ENCODE data around the gene CACNA2D3.

CACNA2D3 gene

GRCh38 chr3:54177816-54178215 is 55.5 kb downstream of the CACNA2D3 start:
- Histone ChIP-seq H3K9ac (ENCODE audit: low read length) (no peak overlapping the region), H3K9me3 (ENCODE audit: control insufficient read depth, low read depth, low read length) (no peaks in the 10 kb centered on the region), H3K27me3 (ENCODE audit: control insufficient read depth, insufficient read depth, low read length) (no peaks in the 10 kb centered on the region), H3K27ac (ENCODE audit: low read length) (no peak overlapping the region), H3K36me3 (ENCODE audit: control insufficient read depth, low read depth, low read length) (no peaks in the 10 kb centered on the region), H3K4me3 (ENCODE audit: low read length) (no peak overlapping the region), H3K4me1 (ENCODE audit: control insufficient read depth, low read depth, low read length) (no peaks in the 10 kb centered on the region)

- Histone ChIP-seq H3K27ac (ENCODE audit: low read length) (no peak overlapping the region), H3K36me3 (ENCODE audit: control insufficient read depth, low read depth, low read length) (no peaks in the 10 kb centered on the region), H3K9ac (ENCODE audit: low read length) (no peak overlapping the region), H3K27me3 (ENCODE audit: control insufficient read depth, insufficient read depth, low read length) (no peaks in the 10 kb centered on the region), H3K4me1 (ENCODE audit: control insufficient read depth, low read depth, low read length) (no peaks in the 10 kb centered on the region), H3K9me3 (ENCODE audit: control insufficient read depth, low read depth, low read length) (no peaks in the 10 kb centered on the region), H3K4me3 (ENCODE audit: low read length) (no peak overlapping the region)
These were observed 56.0 kb downstream of the CACNA2D3 start for GRCh38 chr3:54178376-54178775.

- Histone ChIP-seq H3K27me3 (ENCODE audit: control insufficient read depth, insufficient read depth, low read length) (no peaks in the 10 kb centered on the region), H3K36me3 (ENCODE audit: control insufficient read depth, low read depth, low read length) (no peaks in the 10 kb centered on the region), H3K9ac (ENCODE audit: low read length) (no peak overlapping the region), H3K4me1 (ENCODE audit: control insufficient read depth, low read depth, low read length) (no peaks in the 10 kb centered on the region), H3K27ac (ENCODE audit: low read length) (no peak overlapping the region), H3K9me3 (ENCODE audit: control insufficient read depth, low read depth, low read length) (no peaks in the 10 kb centered on the region), H3K4me3 (ENCODE audit: low read length) (no peak overlapping the region)
These were observed 58.6 kb downstream of the CACNA2D3 start for GRCh38 chr3:54180921-54181320.

- H3K36me3 ChIP-seq (ENCODE audit: control insufficient read depth, low read depth, low read length) = no peaks in the 10 kb centered on the region
- H3K4me3 ChIP-seq (ENCODE audit: low read length) = no peak overlapping the region
- no peak overlapping the region for H3K27ac ChIP-seq (ENCODE audit: low read length)
- H3K9ac ChIP-seq (ENCODE audit: low read length) = no peak overlapping the region
- no peaks in the 10 kb centered on the region for H3K27me3 ChIP-seq (ENCODE audit: control insufficient read depth, insufficient read depth, low read length)
- H3K9me3 ChIP-seq (ENCODE audit: control insufficient read depth, low read depth, low read length) = no peaks in the 10 kb centered on the region
- H3K4me1 ChIP-seq (ENCODE audit: control insufficient read depth, low read depth, low read length) = no peaks in the 10 kb centered on the region
These were observed 59.9 kb downstream of the CACNA2D3 start for GRCh38 chr3:54182242-54182641.

GRCh38 chr3:54185740-54186139 is 63.4 kb downstream of the CACNA2D3 start:
- Histone ChIP-seq H3K9ac (ENCODE audit: low read length) (no peak overlapping the region), H3K27ac (ENCODE audit: low read length) (no peak overlapping the region), H3K9me3 (ENCODE audit: control insufficient read depth, low read depth, low read length) (no peaks in the 10 kb centered on the region), H3K4me3 (ENCODE audit: low read length) (no peak overlapping the region), H3K36me3 (ENCODE audit: control insufficient read depth, low read depth, low read length) (no peaks in the 10 kb centered on the region), H3K4me1 (ENCODE audit: control insufficient read depth, low read depth, low read length) (no peaks in the 10 kb centered on the region), H3K27me3 (ENCODE audit: control insufficient read depth, insufficient read depth, low read length) (no peaks in the 10 kb centered on the region)

GRCh38 chr3:54188176-54188791 is 65.9 kb downstream of the CACNA2D3 start:
- no peaks in the 10 kb centered on the region for H3K27me3 ChIP-seq (ENCODE audit: control insufficient read depth, insufficient read depth, low read length)
- no peaks in the 10 kb centered on the region for H3K36me3 ChIP-seq (ENCODE audit: control insufficient read depth, low read depth, low read length)
- peaks cover 5% of the 10 kb centered on the region for H3K4me1 ChIP-seq (ENCODE audit: control insufficient read depth, low read depth, low read length)
- no peak overlapping the region for H3K27ac ChIP-seq (ENCODE audit: low read length)
- no peak overlapping the region for H3K4me3 ChIP-seq (ENCODE audit: low read length)
- H3K9ac ChIP-seq (ENCODE audit: low read length) = no peak overlapping the region
- H3K9me3 ChIP-seq (ENCODE audit: control insufficient read depth, low read depth, low read length) = no peaks in the 10 kb centered on the region

- Histone ChIP-seq H3K36me3 (ENCODE audit: control insufficient read depth, low read depth, low read length) (no peaks in the 10 kb centered on the region), H3K27me3 (ENCODE audit: control insufficient read depth, insufficient read depth, low read length) (no peaks in the 10 kb centered on the region), H3K4me3 (ENCODE audit: low read length) (no peak overlapping the region), H3K9ac (ENCODE audit: low read length) (no peak overlapping the region), H3K4me1 (ENCODE audit: control insufficient read depth, low read depth, low read length) (peaks cover 9% of the 10 kb centered on the region), H3K27ac (ENCODE audit: low read length) (no peak overlapping the region), H3K9me3 (ENCODE audit: control insufficient read depth, low read depth, low read length) (no peaks in the 10 kb centered on the region)
These were observed 68.9 kb downstream of the CACNA2D3 start for GRCh38 chr3:54191220-54191619.

GRCh38 chr3:54192026-54192425 is 69.7 kb downstream of the CACNA2D3 start:
- Histone ChIP-seq H3K27me3 (ENCODE audit: control insufficient read depth, insufficient read depth, low read length) (no peaks in the 10 kb centered on the region), H3K9me3 (ENCODE audit: control insufficient read depth, low read depth, low read length) (no peaks in the 10 kb centered on the region), H3K4me3 (ENCODE audit: low read length) (no peak overlapping the region), H3K9ac (ENCODE audit: low read length) (no peak overlapping the region), H3K36me3 (ENCODE audit: control insufficient read depth, low read depth, low read length) (no peaks in the 10 kb centered on the region), H3K4me1 (ENCODE audit: control insufficient read depth, low read depth, low read length) (peaks cover 9% of the 10 kb centered on the region), H3K27ac (ENCODE audit: low read length) (no peak overlapping the region)

- H3K9me3 ChIP-seq (ENCODE audit: control insufficient read depth, low read depth, low read length) = no peaks in the 10 kb centered on the region
- H3K36me3 ChIP-seq (ENCODE audit: control insufficient read depth, low read depth, low read length) = no peaks in the 10 kb centered on the region
- H3K9ac ChIP-seq (ENCODE audit: low read length) = no peak overlapping the region
- no peak overlapping the region for H3K4me3 ChIP-seq (ENCODE audit: low read length)
- H3K27ac ChIP-seq (ENCODE audit: low read length) = no peak overlapping the region
- peaks cover 9% of the 10 kb centered on the region for H3K4me1 ChIP-seq (ENCODE audit: control insufficient read depth, low read depth, low read length)
- no peaks in the 10 kb centered on the region for H3K27me3 ChIP-seq (ENCODE audit: control insufficient read depth, insufficient read depth, low read length)
These were observed 70.7 kb downstream of the CACNA2D3 start for GRCh38 chr3:54193093-54193492.

- Histone ChIP-seq H3K36me3 (ENCODE audit: control insufficient read depth, low read depth, low read length) (no peaks in the 10 kb centered on the region), H3K4me3 (ENCODE audit: low read length) (no peak overlapping the region), H3K27me3 (ENCODE audit: control insufficient read depth, insufficient read depth, low read length) (no peaks in the 10 kb centered on the region)
These were observed 74.1 kb downstream of the CACNA2D3 start for GRCh38 chr3:54196360-54196991.

GRCh38 chr3:54197509-54197908 is 75.2 kb downstream of the CACNA2D3 start:
- H3K4me1 ChIP-seq (ENCODE audit: control insufficient read depth, low read depth, low read length) = peaks cover 9% of the 10 kb centered on the region
- H3K36me3 ChIP-seq (ENCODE audit: control insufficient read depth, low read depth, low read length) = no peaks in the 10 kb centered on the region
- H3K9ac ChIP-seq (ENCODE audit: low read length) = no peak overlapping the region
- H3K9me3 ChIP-seq (ENCODE audit: control insufficient read depth, low read depth, low read length) = no peaks in the 10 kb centered on the region
- no peak overlapping the region for H3K4me3 ChIP-seq (ENCODE audit: low read length)
- no peak overlapping the region for H3K27ac ChIP-seq (ENCODE audit: low read length)
- H3K27me3 ChIP-seq (ENCODE audit: control insufficient read depth, insufficient read depth, low read length) = no peaks in the 10 kb centered on the region

More at GRCh38 chr3:54196360-54196991, 74.1 kb downstream of the CACNA2D3 start:
- H3K4me1 ChIP-seq (ENCODE audit: control insufficient read depth, low read depth, low read length) = peaks cover 9% of the 10 kb centered on the region
- no peak overlapping the region for H3K9ac ChIP-seq (ENCODE audit: low read length)
- H3K9me3 ChIP-seq (ENCODE audit: control insufficient read depth, low read depth, low read length) = no peaks in the 10 kb centered on the region
- no peak overlapping the region for H3K27ac ChIP-seq (ENCODE audit: low read length)

- Histone ChIP-seq H3K27me3 (ENCODE audit: control insufficient read depth, insufficient read depth, low read length) (no peaks in the 10 kb centered on the region), H3K4me3 (ENCODE audit: low read length) (no peak overlapping the region), H3K9me3 (ENCODE audit: control insufficient read depth, low read depth, low read length) (no peaks in the 10 kb centered on the region), H3K36me3 (ENCODE audit: control insufficient read depth, low read depth, low read length) (no peaks in the 10 kb centered on the region), H3K27ac (ENCODE audit: low read length) (no peak overlapping the region), H3K4me1 (ENCODE audit: control insufficient read depth, low read depth, low read length) (peaks cover 2% of the 10 kb centered on the region), H3K9ac (ENCODE audit: low read length) (no peak overlapping the region)
These were observed 76.2 kb downstream of the CACNA2D3 start for GRCh38 chr3:54198556-54198955.
